Cardiac ventricle fibroblast (primary cell): ENCODE data around the gene MAB21L4. TPM values are rescaled to one million over a fixed set of nuclear protein-coding genes. Genes with fewer than 3 reads are reported as not detected.

Experiments
- total RNA-seq: library from RNA; depleted of rRNA; stranded (reverse); fragments of >200 nt; gene quantifications from 2 replicates; pipeline ENCODE4 v1.2.3, GENCODE V29; 2015

MAB21L4 gene
- not detected in 2 replicates for total RNA-seq

DNA sequence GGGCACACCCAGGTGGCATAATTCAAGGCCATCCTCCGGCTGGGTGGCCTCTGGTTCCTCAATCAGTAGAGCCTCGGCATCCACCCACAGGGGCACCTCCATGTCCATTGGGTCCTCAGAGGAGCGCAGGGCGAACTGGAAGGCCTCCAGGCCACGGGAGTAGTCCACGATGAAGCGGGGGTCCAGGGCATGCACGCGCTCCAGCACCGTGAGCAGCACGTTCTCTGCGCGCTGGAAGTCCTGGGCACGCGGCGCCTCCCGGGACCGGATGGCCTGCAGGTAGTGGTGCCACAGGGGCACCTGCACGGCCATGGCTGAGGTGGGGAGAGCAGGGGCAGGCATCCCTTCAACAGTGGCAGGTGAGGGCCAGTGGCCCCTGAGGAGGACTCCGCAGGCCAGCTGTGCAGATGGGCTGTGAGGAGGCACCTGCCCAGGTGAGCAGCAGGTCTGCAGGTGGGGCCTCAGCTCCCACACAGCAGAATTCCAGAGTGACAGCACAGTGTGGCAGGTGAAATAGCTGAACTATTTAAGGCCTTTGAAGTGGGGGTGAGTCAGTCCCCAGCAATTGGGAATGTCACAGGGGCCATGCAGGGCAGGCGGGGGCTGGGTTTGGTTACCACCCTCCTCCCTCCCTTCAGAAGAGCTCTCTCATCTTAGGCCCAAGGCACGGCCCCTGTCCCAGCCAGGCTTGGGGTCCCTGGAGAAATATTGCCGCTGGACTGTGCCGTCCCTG, at the start of gene MAB21L4:
MAB21L4 (minus strand) TSS at position 501 of the 733 bp plus-strand sequence; CDS start at position 342, 159 bp downstream.

DNA sequence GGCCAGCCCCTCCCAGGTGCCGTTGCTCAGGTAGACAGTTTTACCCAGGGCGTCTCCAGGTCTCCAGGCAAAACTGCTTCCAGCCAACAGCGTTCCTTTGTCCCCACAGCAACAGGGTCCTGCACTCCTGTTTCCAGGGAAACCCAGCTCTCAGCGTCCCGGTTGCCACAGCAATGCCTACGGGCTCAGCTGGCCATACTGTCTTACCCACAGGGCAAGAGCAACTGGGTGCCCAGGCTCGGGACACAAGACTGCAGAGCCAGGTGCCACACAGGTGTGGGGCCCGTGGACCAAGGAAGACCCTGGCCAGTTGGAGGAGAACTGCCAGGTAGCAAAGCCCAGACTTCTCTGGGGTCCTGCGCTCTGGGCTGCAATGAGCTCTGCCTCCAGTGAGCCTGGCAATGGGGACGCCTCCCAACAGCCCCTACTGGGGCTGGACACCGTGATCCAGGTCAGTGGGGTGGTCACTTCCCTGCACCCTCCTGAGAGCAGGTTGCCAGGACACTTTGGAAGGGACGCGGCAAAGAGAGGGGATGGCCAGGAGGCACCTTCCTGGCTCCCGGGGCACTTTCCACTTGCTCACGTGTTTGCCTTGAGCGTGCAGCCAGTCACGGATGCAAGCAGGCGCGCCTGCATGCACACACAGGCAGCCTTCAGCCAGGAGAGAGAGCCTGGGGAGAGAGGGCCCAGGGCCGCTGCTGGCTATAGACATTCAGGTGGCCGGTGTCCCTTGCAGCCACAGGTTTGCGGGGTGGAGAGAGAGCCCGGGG, 10.4 kb upstream of the MAB21L4 start, which contains the start of gene CROCC2:
CROCC2 (plus strand) TSS at position 196 of the 770 bp plus-strand sequence; CDS start at position 374, 178 bp downstream.

DNA sequence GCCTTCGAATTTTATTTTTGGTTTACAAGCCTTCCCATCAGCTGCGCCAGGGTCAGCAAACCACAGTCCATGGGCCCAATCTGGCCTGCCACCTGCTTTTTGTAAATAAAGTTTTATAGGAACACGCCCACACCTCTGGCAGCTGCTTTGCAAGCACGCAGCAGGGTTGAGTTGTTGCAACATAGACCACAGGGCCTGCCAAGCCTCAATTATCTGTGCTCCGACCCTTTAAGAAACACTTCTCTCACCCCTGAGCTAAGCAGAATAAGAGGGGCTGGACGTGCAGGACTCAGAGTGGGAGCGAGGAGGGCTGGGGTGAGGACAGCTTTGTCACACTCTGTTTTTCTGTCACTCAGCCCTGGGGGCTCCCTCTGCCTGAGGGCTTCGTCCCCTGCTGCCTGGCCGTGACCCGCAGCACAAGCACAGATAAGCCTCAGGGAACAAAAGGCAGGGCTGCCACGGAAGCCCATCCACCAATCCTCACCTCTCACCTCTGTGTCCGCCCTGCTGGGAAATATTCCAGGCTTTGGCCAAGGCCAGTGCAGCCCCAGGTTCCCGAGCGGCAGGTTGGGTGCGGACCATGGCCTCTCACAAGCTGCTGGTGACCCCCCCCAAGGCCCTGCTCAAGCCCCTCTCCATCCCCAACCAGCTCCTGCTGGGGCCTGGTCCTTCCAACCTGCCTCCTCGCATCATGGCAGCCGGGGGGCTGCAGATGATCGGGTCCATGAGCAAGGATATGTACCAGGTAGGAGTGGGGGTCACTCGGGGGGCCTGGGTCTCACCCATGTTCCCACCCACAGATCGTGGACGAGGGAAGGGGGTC, 27.5 kb downstream of the MAB21L4 start, which contains the start of gene AGXT:
AGXT (plus strand) TSS at position 539 of the 823 bp plus-strand sequence; CDS start at position 581, 42 bp downstream.

Other genes starting within 250 kb of the MAB21L4 start
- gene AQP12B, start 213.3 kb downstream of the MAB21L4 start, total RNA-seq, result not detected in 2 replicates
- not detected in 2 replicates for gene AQP12A, start 204.3 kb downstream of the MAB21L4 start, total RNA-seq
- gene KIF1A, start 75.9 kb downstream of the MAB21L4 start, total RNA-seq, result not detected in 2 replicates
- gene AGXT, start 27.3 kb downstream of the MAB21L4 start, total RNA-seq, result not detected in 2 replicates
- gene CROCC2, start 10.2 kb upstream of the MAB21L4 start, total RNA-seq, result 0.12 and 0.29 TPM in 2 replicates
- gene SNED1, start 102.5 kb upstream of the MAB21L4 start, total RNA-seq, result 176 and 211 TPM in 2 replicates
- 20.5 and 21.6 TPM in 2 replicates for gene MTERF4, start 206.1 kb upstream of the MAB21L4 start, total RNA-seq